ENCODE measurements around the gene CEP41.

DNA sequence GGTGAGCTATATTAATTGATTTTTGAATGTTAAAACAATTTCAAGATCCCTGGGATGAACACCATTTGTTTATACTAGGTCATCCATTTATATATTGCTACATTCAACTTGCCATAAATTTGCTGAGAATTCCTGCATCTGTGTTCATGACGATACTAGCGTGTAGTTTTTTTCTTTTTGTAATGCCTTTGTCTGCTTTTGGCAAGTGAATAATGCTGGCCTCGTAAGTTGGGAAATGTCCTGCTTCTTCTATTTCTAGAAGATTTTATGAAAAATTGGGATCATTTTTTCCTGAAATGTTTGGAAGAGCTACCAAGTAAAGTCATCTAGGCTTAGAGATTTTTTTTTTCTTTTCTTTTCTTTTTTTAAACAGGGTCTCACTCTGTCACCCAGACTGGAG, 38.2 kb upstream of the CEP41 start:
- TF ChIP-seq EZH2 (IDR thresholded peaks at IDR 0.05) (no peak), POLR2AphosphoS5 (IDR thresholded peaks at IDR 0.05; ENCODE audit: borderline replicate concordance, low read depth, low read length) (no peak), FOXP2 (optimal IDR thresholded peaks at IDR 0.05; ENCODE audit: control extremely low read depth, extremely low read length, insufficient read depth) (no peak)
